ENCODE measurements around the gene FAAH2.
"Not testable (repeated sequence)": the region's sequence is repeated elsewhere in the genome, so short reads cannot be mapped to it uniquely, and the experiment has no call there.

Gene FAAH2

GRCh38 chrX:57380026-57380796 lies 93.7 kb downstream of the FAAH2 start:
- no peak for TF ChIP-seq CTCF (IDR thresholded peaks at IDR 0.05)
- Histone ChIP-seq H3K27me3 (no peaks in the 10 kb centered on the region), H3K36me3 (no peaks in the 10 kb centered on the region), H3K4me3 (ENCODE audit: low read depth in 1 of 2, low read length in 1 of 2) (no peak overlapping the region), H3K4me1 (ENCODE audit: control insufficient read depth in 1 of 2, insufficient read depth in 1 of 2, low read depth in 1 of 2, low read length in 1 of 2) (no peaks in the 10 kb centered on the region), H3K9me3 (no peaks in the 10 kb centered on the region), H3K27ac (no peak overlapping the region)

GRCh38 chrX:57394162-57394561 lies 107.7 kb downstream of the FAAH2 start:
- H3K4me1 ChIP-seq (ENCODE audit: control insufficient read depth in 1 of 2, insufficient read depth in 1 of 2, low read depth in 1 of 2, low read length in 1 of 2); H3K36me3 ChIP-seq; H3K27ac ChIP-seq; H3K27me3 ChIP-seq; H3K9me3 ChIP-seq; H3K4me3 ChIP-seq (ENCODE audit: low read depth in 1 of 2, low read length in 1 of 2): not testable (repeated sequence)

GRCh38 chrX:57403191-57403590 lies 116.7 kb downstream of the FAAH2 start:
- not testable (repeated sequence) for H3K4me3 ChIP-seq (ENCODE audit: low read depth in 1 of 2, low read length in 1 of 2); H3K4me1 ChIP-seq (ENCODE audit: control insufficient read depth in 1 of 2, insufficient read depth in 1 of 2, low read depth in 1 of 2, low read length in 1 of 2); H3K27ac ChIP-seq; H3K27me3 ChIP-seq; H3K9me3 ChIP-seq; H3K36me3 ChIP-seq

- TF ChIP-seq CTCF (IDR thresholded peaks at IDR 0.05), result no peak
- H3K36me3 ChIP-seq, result no peaks in the 10 kb centered on the region
- no peak overlapping the region for H3K4me3 ChIP-seq (ENCODE audit: low read depth in 1 of 2, low read length in 1 of 2)
- no peaks in the 10 kb centered on the region for H3K27me3 ChIP-seq
- no peak overlapping the region for H3K27ac ChIP-seq
- no peaks in the 10 kb centered on the region for H3K4me1 ChIP-seq (ENCODE audit: control insufficient read depth in 1 of 2, insufficient read depth in 1 of 2, low read depth in 1 of 2, low read length in 1 of 2)
- no peaks in the 10 kb centered on the region for H3K9me3 ChIP-seq
Measured at GRCh38 chrX:57406149-57406548, 119.6 kb downstream of the FAAH2 start.

- TF ChIP-seq CTCF (IDR thresholded peaks at IDR 0.05), result no peak
- Histone ChIP-seq H3K9me3 (no peaks in the 10 kb centered on the region), H3K4me3 (ENCODE audit: low read depth in 1 of 2, low read length in 1 of 2) (no peak overlapping the region), H3K27ac (no peak overlapping the region), H3K36me3 (no peaks in the 10 kb centered on the region), H3K27me3 (no peaks in the 10 kb centered on the region), H3K4me1 (ENCODE audit: control insufficient read depth in 1 of 2, insufficient read depth in 1 of 2, low read depth in 1 of 2, low read length in 1 of 2) (no peaks in the 10 kb centered on the region)
Measured at GRCh38 chrX:57417827-57418226, 131.3 kb downstream of the FAAH2 start.

GRCh38 chrX:57422289-57422688 lies 135.8 kb downstream of the FAAH2 start:
- no peaks in the 10 kb centered on the region for H3K36me3 ChIP-seq
- H3K9me3 ChIP-seq, result no peaks in the 10 kb centered on the region
- H3K4me1 ChIP-seq (ENCODE audit: control insufficient read depth in 1 of 2, insufficient read depth in 1 of 2, low read depth in 1 of 2, low read length in 1 of 2), result no peaks in the 10 kb centered on the region
- TF ChIP-seq CTCF (IDR thresholded peaks at IDR 0.05), result no peak
- no peak overlapping the region for H3K27ac ChIP-seq
- H3K27me3 ChIP-seq, result no peaks in the 10 kb centered on the region
- H3K4me3 ChIP-seq (ENCODE audit: low read depth in 1 of 2, low read length in 1 of 2), result no peak overlapping the region
